Neuronal stem cell (in vitro differentiated cells): ENCODE results near the gene PRKCI. TPM values are rescaled to one million over a fixed set of nuclear protein-coding genes. Genes with fewer than 3 reads are reported as not detected.

Experiments
- DNase-seq: peaks from one replicate; pipeline ENCODE4 v3.0.0-alpha.2; 2013; ENCODE audit warnings: low spot score
- H2AFZ ChIP-seq: one replicate; pipeline ENCODE4 v1.6.1; 2013; ENCODE audit warnings: mild to moderate bottlenecking, low read length, inconsistent platforms
- H2AK5ac ChIP-seq: 2 replicates; pipeline ENCODE4 v1.6.1; 2013; ENCODE audit warnings: low read depth, mild to moderate bottlenecking, inconsistent platforms, low read length, moderate library complexity, mixed read lengths
- H2BK120ac ChIP-seq: 2 replicates; pipeline ENCODE4 v1.6.1; 2013; ENCODE audit warnings: low read depth, mild to moderate bottlenecking, inconsistent platforms, low read length, moderate library complexity, mixed read lengths
- H2BK12ac ChIP-seq: one replicate; pipeline ENCODE4 v1.6.1; 2013; ENCODE audit warnings: low read length, inconsistent platforms
- H2BK15ac ChIP-seq: 2 replicates; pipeline ENCODE4 v1.6.1; 2013; ENCODE audit warnings: mild to moderate bottlenecking, low read length, inconsistent platforms, mixed read lengths
- H2BK5ac ChIP-seq: one replicate; pipeline ENCODE4 v1.6.1; 2013; ENCODE audit warnings: inconsistent platforms, mild to moderate bottlenecking, low read length, moderate library complexity
- H3K14ac ChIP-seq: one replicate; pipeline ENCODE4 v1.6.1; 2013; ENCODE audit warnings: low read length, inconsistent platforms
- H3K18ac ChIP-seq: 2 replicates; pipeline ENCODE4 v1.6.1; 2013; ENCODE audit warnings: low read length, inconsistent platforms
- H3K23ac ChIP-seq: 2 replicates; pipeline ENCODE4 v1.6.1; 2013; ENCODE audit warnings: low read depth, mild to moderate bottlenecking, mixed read lengths, low read length, inconsistent platforms; ENCODE audit not compliant: poor library complexity
- H3K27ac ChIP-seq: replicated peaks from 3 replicates; pipeline ENCODE4 v1.5.1; 2013; ENCODE audit warnings: low read length, inconsistent platforms
- H3K27me3 ChIP-seq, 3 experiments: 2 replicates each; pipeline ENCODE4 v1.6.1; 2013; ENCODE audit warnings: low read length in 3 of 3, mild to moderate bottlenecking in 2 of 3, inconsistent platforms in 1 of 3, low read depth in 1 of 3, mixed read lengths in 1 of 3, moderate library complexity in 1 of 3; ENCODE audit not compliant: control insufficient read depth in 3 of 3, insufficient read depth in 3 of 3
- H3K36me3 ChIP-seq, 2 donors: replicated peaks in 1 of 2; 2 replicates each; pipeline ENCODE4 v1.6.1; 2013; ENCODE audit warnings: low read length in 2 of 2; ENCODE audit not compliant: control insufficient read depth in 2 of 2, insufficient read depth in 2 of 2
- H3K4ac ChIP-seq: 2 replicates; pipeline ENCODE4 v1.6.1; 2013; ENCODE audit warnings: inconsistent platforms, mild to moderate bottlenecking, low read length, moderate library complexity
- H3K4me1 ChIP-seq, 2 donors: 1 replicate in 1 of 2; 2 replicates in 1 of 2; pipeline ENCODE4 v1.6.1; 2013; ENCODE audit warnings: low read length in 2 of 2, low read depth in 1 of 2; ENCODE audit not compliant: control insufficient read depth in 2 of 2, insufficient read depth in 1 of 2
- H3K4me2 ChIP-seq: one replicate; pipeline ENCODE4 v1.6.1; 2013; ENCODE audit warnings: mild to moderate bottlenecking, low read length, inconsistent platforms; ENCODE audit not compliant: insufficient read depth, poor library complexity, severe bottlenecking
- H3K4me3 ChIP-seq, 2 donors: 2 replicates each; pipeline ENCODE4 v1.5.1; 2013; ENCODE audit warnings: low read length in 2 of 2, mild to moderate bottlenecking in 2 of 2, inconsistent platforms in 1 of 2, moderate library complexity in 1 of 2
- H3K79me1 ChIP-seq: one replicate; pipeline ENCODE4 v1.6.1; 2013; ENCODE audit warnings: low read depth, mild to moderate bottlenecking, inconsistent platforms, low read length, moderate library complexity
- H3K9ac ChIP-seq: one replicate; pipeline ENCODE4 v1.6.1; 2013; ENCODE audit warnings: mild to moderate bottlenecking, low read depth, low read length, inconsistent platforms; ENCODE audit not compliant: poor library complexity
- H3K9me3 ChIP-seq, 2 donors: replicated peaks in 1 of 2; 2 replicates each; pipeline versions ENCODE3 to v1.6.1; 2013; ENCODE audit warnings: low read length in 2 of 2, mild to moderate bottlenecking in 2 of 2, inconsistent platforms in 1 of 2, low read depth in 1 of 2, mixed read lengths in 1 of 2, moderate library complexity in 1 of 2; ENCODE audit not compliant: control insufficient read depth in 2 of 2, insufficient read depth in 1 of 2
- H4K8ac ChIP-seq: one replicate; pipeline ENCODE4 v1.6.1; 2013; ENCODE audit warnings: low read depth, mild to moderate bottlenecking, inconsistent platforms, low read length, moderate library complexity
- H4K91ac ChIP-seq: one replicate; pipeline ENCODE4 v1.6.1; 2013; ENCODE audit warnings: low read length, low read depth, mild to moderate bottlenecking, inconsistent platforms; ENCODE audit not compliant: poor library complexity
- WGBS, 2 donors: extraction: QIAGEN DNeasy Blood & Tissue Kit; methylation state at CpG; one replicate each; pipeline ENCODE4 v1.1.7; 2013; ENCODE audit warnings: missing lambda C conversion rate in 2 of 2, mixed read lengths in 1 of 2; ENCODE audit not compliant: insufficient read length in 2 of 2, insufficient replicate concordance in 1 of 2; ENCODE audit errors: extremely low coverage in 2 of 2; 5-methylcytosine and 5-hydroxymethylcytosine counted together
- polyA plus RNA-seq, 2 experiments: library from polyadenylated mRNA; stranded (reverse); fragments of 200-250 nt; gene quantifications; one replicate each; pipeline ENCODE4 v1.2.3, GENCODE V29; 2013

The PRKCI gene
- 43.8 TPM for polyA plus RNA-seq (2013, experiment 1 of 2)
- 46.3 TPM for polyA plus RNA-seq (2013, experiment 2 of 2)

GRCh38 chr3:170221924-170222646 lies at the start of gene PRKCI:
Gene PRKCI, plus strand, starts transcription at chr3:170222424. Its CDS starts 246 bp downstream, at chr3:170222670.
- peak within 1 kb of the TSS; percentile 48 for H4K8ac ChIP-seq

GRCh38 chr3:170178651-170179050 lies 43.6 kb upstream of the PRKCI start:
- Histone ChIP-seq H3K27me3 (no peaks in the 10 kb centered on the region), H3K14ac (no peak overlapping the region), H2BK120ac (no peak overlapping the region), H2AK5ac (no peak overlapping the region), H2BK15ac (no peak overlapping the region), H3K79me1 (no peaks in the 10 kb centered on the region), H3K4me3 (no peak overlapping the region), H3K4me1 (no peaks in the 10 kb centered on the region), H3K4ac (no peak overlapping the region), H3K4me2 (no peak overlapping the region), H3K9me3 (peaks cover 0 to 4% of the 10 kb centered on the region in 2 donors), H4K8ac (no peak overlapping the region), H4K91ac (no peak overlapping the region), H2BK12ac (no peak overlapping the region), H3K18ac (no peak overlapping the region), H3K27ac (no peak overlapping the region), H2AFZ (no peak overlapping the region), H3K23ac (no peak overlapping the region), H3K36me3 (peaks cover 9 to 56% of the 10 kb centered on the region in 2 donors), H3K9ac (no peak overlapping the region), H2BK5ac (no peak overlapping the region)
- no CpG with 5 or more reads among the region's 3 CpGs for WGBS, 2 donors
- no peak for DNase-seq

More at GRCh38 chr3:170221924-170222646, at the start of gene PRKCI:
- Histone ChIP-seq H4K91ac (no peak within 1 kb of the TSS), H3K14ac (no peak within 1 kb of the TSS), H2BK5ac (peak within 1 kb of the TSS; percentile 93), H2BK12ac (no peak within 1 kb of the TSS), H3K4me1 (peaks cover 0 to 9% of the 10 kb centered on the region in 2 donors), H3K27ac (peak within 1 kb of the TSS; percentile 81), H3K23ac (peak within 1 kb of the TSS; percentile 89), H3K18ac (peak within 1 kb of the TSS; percentile 99), H3K27me3 (no peaks in the 10 kb centered on the region), H3K9ac (peak within 1 kb of the TSS; percentile 88), H2AFZ (peak within 1 kb of the TSS; percentile 87), H3K79me1 (peaks cover 3% of the 10 kb centered on the region), H3K4me3 (peak within 1 kb of the TSS; percentile 81 to 89), H3K4me2 (peak within 1 kb of the TSS; percentile 69), H2BK120ac (no peak within 1 kb of the TSS), H2BK15ac (no peak within 1 kb of the TSS), H3K9me3 (no peaks in the 10 kb centered on the region), H3K4ac (no peak within 1 kb of the TSS), H3K36me3 (no peaks in the 10 kb centered on the region), H2AK5ac (no peak within 1 kb of the TSS)
- peak; percentile 97 for DNase-seq
- no CpG with 5 or more reads among the region's 60 CpGs for WGBS, 2 donors

GRCh38 chr3:170179432-170179831 lies 42.8 kb upstream of the PRKCI start:
- peaks cover 0 to 4% of the 10 kb centered on the region in 2 donors for H3K9me3 ChIP-seq
- H4K91ac ChIP-seq = no peak overlapping the region
- H3K9ac ChIP-seq = no peak overlapping the region
- no peaks in the 10 kb centered on the region for H3K4me1 ChIP-seq
- no CpG with 5 or more reads among the region's 1 CpG for WGBS, 2 donors
- no peak overlapping the region for H3K4me2 ChIP-seq
- H3K79me1 ChIP-seq = no peaks in the 10 kb centered on the region
- H2AK5ac ChIP-seq = no peak overlapping the region
- peaks cover 9 to 48% of the 10 kb centered on the region in 2 donors for H3K36me3 ChIP-seq
- H4K8ac ChIP-seq = no peak overlapping the region
- H3K18ac ChIP-seq = no peak overlapping the region
- no peak overlapping the region for H3K27ac ChIP-seq
- H3K27me3 ChIP-seq = no peaks in the 10 kb centered on the region
- H2AFZ ChIP-seq = no peak overlapping the region
- no peak overlapping the region for H2BK15ac ChIP-seq
- no peak overlapping the region for H2BK12ac ChIP-seq
- DNase-seq = no peak
- H2BK120ac ChIP-seq = no peak overlapping the region
- no peak overlapping the region for H3K4ac ChIP-seq
- no peak overlapping the region for H2BK5ac ChIP-seq
- H3K14ac ChIP-seq = no peak overlapping the region
- no peak overlapping the region for H3K23ac ChIP-seq
- peak overlapping the region in 1 of 2 donors; percentile 18 for H3K4me3 ChIP-seq

GRCh38 chr3:170180079-170180907 lies 41.9 kb upstream of the PRKCI start:
- Histone ChIP-seq H2BK12ac (no peak overlapping the region), H3K27me3 (no peaks in the 10 kb centered on the region), H3K4me1 (no peaks in the 10 kb centered on the region), H3K27ac (no peak overlapping the region), H2BK5ac (no peak overlapping the region), H4K8ac (no peak overlapping the region), H3K79me1 (no peaks in the 10 kb centered on the region), H3K9me3 (peaks cover 0 to 4% of the 10 kb centered on the region in 2 donors), H2BK120ac (no peak overlapping the region), H3K23ac (no peak overlapping the region), H3K14ac (no peak overlapping the region), H3K36me3 (peaks cover 8 to 40% of the 10 kb centered on the region in 2 donors), H3K4me2 (peak overlapping the region; percentile 54), H4K91ac (no peak overlapping the region), H3K4me3 (peak overlapping the region; percentile 74 to 89), H3K9ac (no peak overlapping the region), H2BK15ac (no peak overlapping the region), H3K4ac (no peak overlapping the region), H3K18ac (no peak overlapping the region), H2AFZ (peak overlapping the region; percentile 90), H2AK5ac (no peak overlapping the region)
- no CpG with 5 or more reads among the region's 16 CpGs for WGBS, 2 donors
- DNase-seq = no peak
